K562 (cell line): ENCODE data around the gene MAP2K3. TPM values are rescaled to one million over a fixed set of nuclear protein-coding genes. Genes with fewer than 3 reads are reported as not detected.
"Not testable (repeated sequence)": the region's sequence is repeated elsewhere in the genome, so short reads cannot be mapped to it uniquely, and the experiment has no call there.

Source experiments
- ATAC-seq: fragments of 200-7000 bp; cut with Tn5 transposase; 3 replicates; pipeline ENCODE4 v1.9.1; 2020; ENCODE audit warnings: moderate library complexity
- BruUV-seq: library from RNA; stranded (reverse); fragments of 400-500 nt; replicated peaks from 2 replicates; lab custom pipeline; 2021; lab: Mats Ljungman, UMichigan
- CTCF ChIA-PET: fragments of 300-600 bp; formaldehyde crosslinking; extraction: SDS; loops from one replicate; lab custom pipeline; 2021; ENCODE audit warnings: low intra/inter-chr PET ratio; lab: Yijun Ruan, JAX
- POLR2A ChIA-PET: fragments of 300-600, 350-650 bp; sonication (Branson Sonifier 250); formaldehyde crosslinking; extraction: SDS; loops from one replicate; lab custom pipeline; 2021; ENCODE audit warnings: antibody characterized with exemption, inconsistent platforms; lab: Yijun Ruan, JAX
- DNase-seq, 4 experiments: peaks; one replicate each; pipeline versions ENCODE4 v3.0.0 to v3.0.0-alpha.2; 2011 to 2018; ENCODE audit warnings: low spot score in 3 of 4, mixed read lengths in 3 of 4; ENCODE audit errors: extremely low read depth in 1 of 4
- FAIRE-seq: peaks from 2 replicates; lab custom pipeline; 2011; peaks lifted over from hg19 to GRCh38; lab: Jason Lieb, UNC
- H2AFZ ChIP-seq: 2 replicates; pipeline ENCODE4 v1.6.0; 2011; ENCODE audit warnings: low read depth, low read length, control low read depth, inconsistent platforms
- H3K27ac ChIP-seq: fragments of 200-600 bp; 3 replicates; pipeline ENCODE4 v1.8.0; 2011; ENCODE audit warnings: low read depth, mild to moderate bottlenecking, control low read depth, inconsistent platforms, low read length, moderate library complexity, mixed read lengths; ENCODE audit errors: extremely low read depth
- H3K27me3 ChIP-seq, 2 experiments: fragments of 300-600 bp in 1 of 2; 2 replicates in 1 of 2; 3 replicates in 1 of 2; pipeline versions ENCODE4 v1.6.0 to v1.8.0; 2011; ENCODE audit warnings: inconsistent platforms in 2 of 2, low read length in 2 of 2, mild to moderate bottlenecking in 1 of 2, mixed read lengths in 1 of 2, moderate library complexity in 1 of 2; ENCODE audit not compliant: control insufficient read depth in 2 of 2, insufficient read depth in 2 of 2
- H3K36me3 ChIP-seq: fragments of 300-600 bp; 3 replicates; pipeline ENCODE4 v1.8.0; 2011; ENCODE audit warnings: mild to moderate bottlenecking, low read length, inconsistent platforms; ENCODE audit not compliant: control insufficient read depth, insufficient read depth
- H3K4me1 ChIP-seq, 2 experiments: fragments of 200-600 bp in 1 of 2; replicated peaks in 1 of 2; 2 replicates in 1 of 2; 3 replicates in 1 of 2; pipeline versions ENCODE4 v1.5.1 to v1.8.0; 2011; ENCODE audit warnings: inconsistent platforms in 2 of 2, low read length in 2 of 2, mild to moderate bottlenecking in 1 of 2, mixed read lengths in 1 of 2, moderate library complexity in 1 of 2; ENCODE audit not compliant: control insufficient read depth in 2 of 2, insufficient read depth in 2 of 2
- H3K4me2 ChIP-seq: 2 replicates; pipeline ENCODE4 v1.6.1; 2011; ENCODE audit warnings: low read length, control low read depth, inconsistent platforms, mixed read lengths; ENCODE audit not compliant: insufficient read depth
- H3K4me3 ChIP-seq: fragments of 200-600 bp; sonication (generic), shearing (Covaris generic); 2 replicates; pipeline ENCODE4 v1.5.1; 2016; ENCODE audit warnings: control low read depth, inconsistent platforms
- H3K79me2 ChIP-seq: fragments of 200-600 bp; 3 replicates; pipeline ENCODE4 v1.8.0; 2011; ENCODE audit warnings: low read length, inconsistent platforms; ENCODE audit not compliant: control insufficient read depth, insufficient read depth
- H3K9ac ChIP-seq, 2 experiments: 2 replicates each; pipeline versions ENCODE4 v1.6.0 to v1.6.1; 2011; ENCODE audit warnings: low read depth in 2 of 2, low read length in 2 of 2, control low read depth in 1 of 2, inconsistent platforms in 1 of 2, mild to moderate bottlenecking in 1 of 2, mixed read lengths in 1 of 2; ENCODE audit not compliant: insufficient read depth in 1 of 2
- H3K9me1 ChIP-seq: one replicate; pipeline ENCODE4 v1.6.0; 2011; ENCODE audit warnings: inconsistent platforms, mild to moderate bottlenecking, low read length, moderate library complexity; ENCODE audit not compliant: control insufficient read depth, insufficient read depth
- H3K9me3 ChIP-seq: replicated peaks from 2 replicates; pipeline ENCODE4 v1.5.1; 2011; ENCODE audit warnings: low read depth, low read length, inconsistent platforms; ENCODE audit not compliant: control insufficient read depth, insufficient read depth
- H4K20me1 ChIP-seq: replicated peaks from 2 replicates; pipeline ENCODE4 v1.6.1; 2011; ENCODE audit warnings: low read length, inconsistent platforms, mixed read lengths; ENCODE audit not compliant: control insufficient read depth, insufficient read depth
- RBM25 ChIP-seq: fragments of 200-400 bp; formaldehyde crosslinking; IDR thresholded peaks from 2 replicates; pipeline ENCODE4 v1.6.1; 2018; ENCODE audit warnings: low read length, low read depth, moderate library complexity; ENCODE audit not compliant: severe bottlenecking
- ZFP36 ChIP-seq: fragments of 150-350 bp; IDR thresholded peaks from 2 replicates; pipeline ENCODE4 v1.6.1; 2018; ENCODE audit warnings: low read length, low read depth; ENCODE audit not compliant: partially characterized antibody
- WGBS: fragments of 100-300 bp; shearing (Covaris generic); methylation state at CpG from one replicate; pipeline ENCODE4 v1.1.6; 2016; ENCODE audit warnings: low coverage, mixed read lengths; ENCODE audit not compliant: insufficient coverage; ENCODE audit errors: missing lambda C conversion rate; 5-methylcytosine and 5-hydroxymethylcytosine counted together
- in situ Hi-C: fragments of 300-500 bp; cut with MboI; formaldehyde crosslinking; loops from 4 replicates; pipeline ENCODE4 v1.15.0; 2018; ENCODE audit warnings: inconsistent platforms, mixed read lengths
- intact Hi-C: fragments of 100-400 bp; cut with micrococcal nuclease; formaldehyde crosslinking; loops from 2 replicates; pipeline ENCODE4 v1.14.2; 2022
- polyA plus RNA-seq, 8 experiments: library from polyadenylated mRNA; depleted of rRNA in 4 of 8; stranded (reverse) in 5 of 8; unstranded in 3 of 8; fragments of >200 nt; fragmentation: Nextera tagmentation in 2 of 8; fragmentation: Illumina TruSeq in 1 of 8; extraction: Ambion mirVana in 2 of 8; extraction: Trizol in 1 of 8; gene quantifications; 2 replicates each; pipeline versions ENCODE4 v1.2.1 to v1.2.3, GENCODE V29; 2011 to 2014; ENCODE audit warnings: inconsistent platforms in 1 of 8, missing spikeins in 1 of 8
- total RNA-seq, 7 experiments: library from RNA; depleted of rRNA in 6 of 7; stranded (reverse); fragments of >200 nt in 6 of 7; fragmentation: Illumina TruSeq in 2 of 7; extraction: Trizol in 2 of 7; gene quantifications; 2 replicates each; pipeline versions ENCODE4 v1.2.1 to v1.2.3, GENCODE V29; 2011 to 2021; ENCODE audit warnings: low replicate concordance in 1 of 7

The MAP2K3 gene
- total and polyA plus RNA-seq, 9 of the 15 experiments (the other 6 are each of a cell fraction or from before 2014, with no cell fraction given), result 0.18 to 14.8 (median 3.5) TPM

DNA sequence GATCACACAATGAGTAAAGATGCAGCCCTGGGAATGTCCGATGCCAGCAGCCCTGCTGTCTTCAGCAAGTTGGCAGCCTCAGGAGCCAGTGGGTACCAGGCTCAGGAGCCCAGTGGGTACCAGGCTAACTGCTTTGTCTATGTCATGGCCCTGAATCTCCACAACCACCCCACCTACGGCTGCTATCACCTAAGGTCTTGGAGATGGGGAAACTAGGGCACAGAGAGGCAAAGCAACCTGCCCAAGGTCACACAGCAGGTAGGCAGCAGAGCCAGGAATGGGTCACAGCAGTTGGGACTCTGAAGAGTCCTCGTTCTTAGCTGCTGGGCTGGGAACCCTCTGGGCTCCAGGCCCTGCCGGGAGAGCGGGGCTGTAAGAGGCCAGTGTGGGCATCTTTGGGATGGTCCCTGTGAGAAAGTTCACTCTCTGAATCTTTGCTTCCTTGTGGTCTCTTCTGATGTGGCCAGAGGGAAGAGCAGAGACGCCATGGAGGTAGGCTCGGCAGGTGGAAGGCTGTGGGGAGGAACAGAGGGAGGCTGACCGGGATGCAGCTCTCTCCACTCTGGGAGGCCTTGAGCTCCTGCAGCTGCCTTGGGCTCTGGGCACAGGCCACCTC is 57.5 kb downstream of the MAP2K3 start:
- TF ChIP-seq ZFP36, result peak; percentile 47
- TF ChIP-seq RBM25, result peak; percentile 20
- H3K4me3 ChIP-seq, POLR2A ChIA-PET, H3K4me1 ChIP-seq, ATAC-seq, BruUV-seq, DNase-seq, H3K9me3 ChIP-seq, H3K27me3 ChIP-seq, H4K20me1 ChIP-seq, H3K9ac ChIP-seq, H3K9me1 ChIP-seq, H3K4me2 ChIP-seq, CTCF ChIA-PET, H3K79me2 ChIP-seq, intact Hi-C loops, H2AFZ ChIP-seq, H3K36me3 ChIP-seq, H3K27ac ChIP-seq, FAIRE-seq: not testable (repeated sequence)
- WGBS, result 0% methylated on average over 5 of the region's 8 CpGs
- in situ Hi-C loops, result loop anchor here (5.0 kb wide), 1 partner anchor 400 kb away; no protein-coding TSS in a partner anchor

DNA sequence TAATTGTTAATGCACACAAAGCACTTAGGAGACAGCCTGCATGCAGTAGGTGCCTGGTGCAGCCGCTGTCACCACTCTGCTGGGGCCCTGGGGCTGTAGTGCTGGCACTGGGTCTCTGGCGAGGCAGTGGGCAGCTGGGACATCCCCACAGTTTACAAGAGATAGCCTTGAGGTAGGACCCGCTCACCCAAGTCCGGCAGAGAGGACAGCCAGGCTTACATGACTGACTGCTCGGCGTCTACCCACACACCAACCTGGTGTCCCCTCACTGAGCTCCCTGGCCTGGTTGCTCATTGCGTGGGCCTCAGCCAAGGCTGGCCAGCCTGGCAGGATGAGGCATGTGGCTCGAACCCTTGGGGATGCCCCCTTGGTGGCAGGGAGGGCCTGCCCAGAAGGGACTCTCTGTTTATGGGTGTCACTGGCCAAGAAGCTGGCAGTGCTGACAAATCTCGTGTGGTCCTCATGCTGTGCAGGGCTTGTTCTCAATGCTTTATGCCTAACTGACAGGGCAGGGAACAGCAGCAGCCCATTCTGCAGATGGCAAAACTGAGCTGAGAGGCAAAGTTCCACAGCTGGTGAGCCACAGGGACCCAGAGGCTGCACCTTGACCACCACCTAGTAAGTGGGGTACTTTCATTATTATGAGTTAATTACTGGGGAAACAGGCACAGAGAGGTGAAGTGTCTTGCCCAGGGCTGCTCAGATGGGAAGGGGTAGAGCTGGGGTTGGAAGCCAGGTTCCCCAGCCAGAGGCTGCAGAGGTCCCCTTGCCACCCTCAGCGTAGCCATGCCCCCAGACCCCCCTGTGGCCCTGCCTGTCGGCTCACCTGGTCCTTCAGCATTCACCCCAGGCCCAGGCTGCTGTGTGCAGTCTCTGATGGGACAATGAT is 58.8 kb downstream of the MAP2K3 start:
- H3K27me3 ChIP-seq, POLR2A ChIA-PET, ATAC-seq, H3K4me3 ChIP-seq, H3K79me2 ChIP-seq, CTCF ChIA-PET, FAIRE-seq, DNase-seq, BruUV-seq, H3K4me2 ChIP-seq, H3K9ac ChIP-seq, H3K36me3 ChIP-seq, intact Hi-C loops, H3K4me1 ChIP-seq, H3K27ac ChIP-seq, H3K9me3 ChIP-seq, H4K20me1 ChIP-seq, H2AFZ ChIP-seq, H3K9me1 ChIP-seq: not testable (repeated sequence)
- 0% methylated on average over 9 of the region's 11 CpGs for WGBS
- in situ Hi-C loops, result loop anchor here (5.0 kb wide), 1 partner anchor 399 kb away; no protein-coding TSS in a partner anchor

DNA sequence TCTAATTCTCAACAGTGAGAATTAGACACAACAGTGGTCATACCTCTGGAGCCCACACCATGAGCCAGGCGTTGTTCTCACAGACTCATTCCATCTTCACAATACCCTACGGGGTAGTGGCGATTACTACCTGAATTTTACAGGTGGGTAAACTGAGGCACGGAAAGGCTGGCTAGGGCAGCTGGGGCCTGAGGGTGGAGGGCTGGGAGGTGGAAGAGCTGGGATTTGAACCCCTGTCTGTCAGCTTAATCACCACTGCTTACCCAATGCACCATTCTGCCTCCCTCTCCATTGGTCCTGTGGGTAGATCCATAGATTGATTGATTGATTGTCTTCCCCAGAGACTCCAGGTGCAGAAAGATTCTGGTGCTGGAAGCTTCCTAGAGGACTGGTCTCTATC is 60.3 kb downstream of the MAP2K3 start:
- WGBS, result 0% methylated on average over 3 of the region's 4 CpGs
- DNase-seq, intact Hi-C loops, H2AFZ ChIP-seq, FAIRE-seq, CTCF ChIA-PET, H3K4me2 ChIP-seq, H3K79me2 ChIP-seq, H3K27me3 ChIP-seq, H4K20me1 ChIP-seq, H3K9me1 ChIP-seq, H3K4me1 ChIP-seq, H3K4me3 ChIP-seq, H3K9ac ChIP-seq, H3K9me3 ChIP-seq, H3K36me3 ChIP-seq, ATAC-seq, H3K27ac ChIP-seq, BruUV-seq, POLR2A ChIA-PET: not testable (repeated sequence)
- in situ Hi-C loops, result loop anchor here (5.0 kb wide), 1 partner anchor 398 kb away; no protein-coding TSS in a partner anchor
